Endothelial cell (in vitro differentiated cells): ENCODE data around the gene SEMA3B. TPM values are rescaled to one million over a fixed set of nuclear protein-coding genes. Genes with fewer than 3 reads are reported as not detected.

Source experiments
- DNase-seq: peaks from one replicate; pipeline ENCODE4 v3.0.0; 2021; ENCODE audit warnings: low spot score
- H3K27ac Mint-ChIP-seq: one replicate; pipeline ENCODE4 v1.8.0; 2021; ENCODE audit warnings: mixed read lengths, inconsistent platforms; ENCODE audit not compliant: unreplicated experiment
- H3K27me3 Mint-ChIP-seq: one replicate; pipeline ENCODE4 v1.8.0; 2021; ENCODE audit warnings: mild to moderate bottlenecking, moderate library complexity, mixed read lengths, inconsistent platforms; ENCODE audit not compliant: unreplicated experiment
- H3K36me3 Mint-ChIP-seq: one replicate; pipeline ENCODE4 v1.8.0; 2021; ENCODE audit warnings: mild to moderate bottlenecking, low read depth, mixed read lengths, inconsistent platforms; ENCODE audit not compliant: unreplicated experiment
- H3K4me1 Mint-ChIP-seq: one replicate; pipeline ENCODE4 v1.8.0; 2021; ENCODE audit warnings: mild to moderate bottlenecking, mixed read lengths, inconsistent platforms; ENCODE audit not compliant: unreplicated experiment
- H3K4me3 Mint-ChIP-seq: one replicate; pipeline ENCODE4 v1.8.0; 2021; ENCODE audit warnings: mild to moderate bottlenecking, mixed read lengths, inconsistent platforms; ENCODE audit not compliant: unreplicated experiment
- H3K9me3 Mint-ChIP-seq: one replicate; pipeline ENCODE4 v1.8.0; 2021; ENCODE audit warnings: mixed read lengths, inconsistent platforms; ENCODE audit not compliant: unreplicated experiment
- CTCF ChIP-seq: fragments of 200-600 bp; sonication (generic); IDR thresholded peaks from one replicate; pipeline ENCODE4 v1.5.0; 2021; ENCODE audit warnings: antibody characterized with exemption; ENCODE audit not compliant: unreplicated experiment
- total RNA-seq: library from RNA; stranded (reverse); fragmentation: NEBNext Ultra II Directional; extraction: Animal tissue kit (Norgen Biotek cat#: 25700); gene quantifications from one replicate; pipeline ENCODE4 v1.2.1, GENCODE V29; 2021; ENCODE audit not compliant: unreplicated experiment

SEMA3B gene
- total RNA-seq, 1 donor from 2014 or later, result 1.7 TPM

- Mint-ChIP-seq H3K4me3 (no peak overlapping the region), H3K27ac (no peak overlapping the region), H3K36me3 (peaks cover 26% of the 10 kb centered on the region), H3K27me3 (peaks cover 16% of the 10 kb centered on the region), H3K9me3 (no peaks in the 10 kb centered on the region), H3K4me1 (peaks cover 58% of the 10 kb centered on the region)
- DNase-seq, result no peak
- TF ChIP-seq CTCF, result no peak
These were observed 18.4 kb upstream of the SEMA3B start for GRCh38 chr3:50250514-50250913.

- H3K27ac Mint-ChIP-seq, result peak overlapping the region; percentile 76
- peak overlapping the region; percentile 56 for H3K4me3 Mint-ChIP-seq
- peaks cover 16% of the 10 kb centered on the region for H3K27me3 Mint-ChIP-seq
- H3K4me1 Mint-ChIP-seq, result peaks cover 55% of the 10 kb centered on the region
- no peaks in the 10 kb centered on the region for H3K9me3 Mint-ChIP-seq
- H3K36me3 Mint-ChIP-seq, result peaks cover 26% of the 10 kb centered on the region
- DNase-seq, result no peak
- no peak for TF ChIP-seq CTCF
These were observed 17.7 kb upstream of the SEMA3B start for GRCh38 chr3:50251220-50251619.

- Mint-ChIP-seq H3K36me3 (peaks cover 27% of the 10 kb centered on the region), H3K27ac (peak overlapping the region; percentile 72), H3K4me1 (peaks cover 38% of the 10 kb centered on the region), H3K4me3 (no peak overlapping the region), H3K27me3 (peaks cover 19% of the 10 kb centered on the region), H3K9me3 (no peaks in the 10 kb centered on the region)
- no peak for TF ChIP-seq CTCF
- peak; percentile 16 for DNase-seq
These were observed 14.2 kb upstream of the SEMA3B start for GRCh38 chr3:50254577-50255250.

GRCh38 chr3:50255251-50255615, 13.7 kb upstream of the SEMA3B start:
- H3K36me3 Mint-ChIP-seq, result peaks cover 27% of the 10 kb centered on the region
- H3K4me3 Mint-ChIP-seq, result no peak overlapping the region
- H3K4me1 Mint-ChIP-seq, result peaks cover 35% of the 10 kb centered on the region
- TF ChIP-seq CTCF, result no peak
- no peak for DNase-seq
- H3K27me3 Mint-ChIP-seq, result peaks cover 18% of the 10 kb centered on the region
- no peaks in the 10 kb centered on the region for H3K9me3 Mint-ChIP-seq
- H3K27ac Mint-ChIP-seq, result peak overlapping the region; percentile 72

- Mint-ChIP-seq H3K36me3 (peaks cover 20% of the 10 kb centered on the region), H3K4me3 (peak overlapping the region; percentile 80), H3K27me3 (peaks cover 17% of the 10 kb centered on the region), H3K4me1 (peaks cover 29% of the 10 kb centered on the region), H3K9me3 (no peaks in the 10 kb centered on the region), H3K27ac (peak overlapping the region; percentile 88)
- DNase-seq, result peak; percentile 70
- TF ChIP-seq CTCF, result no peak
These were observed 11.7 kb upstream of the SEMA3B start for GRCh38 chr3:50256978-50257890.
